Activated naive CD4-positive, alpha-beta T cell treated with anti-CD3 and anti-CD28 coated beads, Interleukin-2, amount 10 ng/mL, durations not matched to agents 7 days and 5 days (primary cell): ENCODE measurements around the gene KCTD7.
"Not testable (repeated sequence)": the region's sequence is repeated elsewhere in the genome, so short reads cannot be mapped to it uniquely, and the experiment has no call there.

Experiments
- CTCF ChIA-PET: fragments of 350-600 bp; sonication (Branson Sonifier 250); formaldehyde crosslinking; loops from one replicate; lab custom pipeline; 2021; ENCODE audit warnings: antibody characterized with exemption; lab: Charles Lee
- DNase-seq: peaks from one replicate; pipeline ENCODE4 v3.0.0-alpha.2; 2020
- H3K27ac Mint-ChIP-seq: one replicate; pipeline ENCODE4 v1.8.0; 2021; ENCODE audit warnings: mild to moderate bottlenecking, moderate library complexity, mixed read lengths
- H3K27me3 Mint-ChIP-seq: one replicate; pipeline ENCODE4 v1.8.0; 2021; ENCODE audit warnings: mild to moderate bottlenecking, mixed read lengths
- H3K36me3 Mint-ChIP-seq: one replicate; pipeline ENCODE4 v1.8.0; 2021; ENCODE audit warnings: mixed read lengths
- H3K4me1 Mint-ChIP-seq: one replicate; pipeline ENCODE4 v1.8.0; 2021; ENCODE audit warnings: mixed read lengths
- H3K4me3 Mint-ChIP-seq: one replicate; pipeline ENCODE4 v1.8.0; 2021; ENCODE audit warnings: mild to moderate bottlenecking, moderate library complexity, mixed read lengths
- H3K9me3 Mint-ChIP-seq: one replicate; pipeline ENCODE4 v1.8.0; 2021; ENCODE audit warnings: mixed read lengths

Gene KCTD7

GRCh38 chr7:66597461-66597860, 31.2 kb upstream of the KCTD7 start:
- DNase-seq: no peak
- Mint-ChIP-seq H3K36me3 (no peaks in the 10 kb centered on the region), H3K27ac (no peak overlapping the region), H3K4me1 (peaks cover 9% of the 10 kb centered on the region), H3K4me3 (no peak overlapping the region), H3K9me3 (no peaks in the 10 kb centered on the region), H3K27me3 (no peaks in the 10 kb centered on the region)
- CTCF ChIA-PET: no interaction called here

- CTCF ChIA-PET: no interaction called here
- no peaks in the 10 kb centered on the region for H3K36me3 Mint-ChIP-seq
- H3K9me3 Mint-ChIP-seq: no peaks in the 10 kb centered on the region
- no peak overlapping the region for H3K4me3 Mint-ChIP-seq
- H3K27me3 Mint-ChIP-seq: no peaks in the 10 kb centered on the region
- H3K4me1 Mint-ChIP-seq: no peaks in the 10 kb centered on the region
- DNase-seq: no peak
- no peak overlapping the region for H3K27ac Mint-ChIP-seq
These were observed 26.5 kb upstream of the KCTD7 start for GRCh38 chr7:66602159-66602558.

- peaks cover 4% of the 10 kb centered on the region for H3K27me3 Mint-ChIP-seq
- no peaks in the 10 kb centered on the region for H3K9me3 Mint-ChIP-seq
- H3K4me1 Mint-ChIP-seq: no peaks in the 10 kb centered on the region
- H3K27ac Mint-ChIP-seq: no peak overlapping the region
- CTCF ChIA-PET: interaction anchor here (0.7 kb wide), 1 partner anchor 178 kb away, joined by 5 read pairs; no protein-coding TSS in a partner anchor
- no peak overlapping the region for H3K4me3 Mint-ChIP-seq
- DNase-seq: no peak
- H3K36me3 Mint-ChIP-seq: no peaks in the 10 kb centered on the region
These were observed 24.5 kb upstream of the KCTD7 start for GRCh38 chr7:66604198-66604597.

- H3K36me3 Mint-ChIP-seq, DNase-seq, H3K4me3 Mint-ChIP-seq, H3K4me1 Mint-ChIP-seq, H3K27me3 Mint-ChIP-seq, H3K27ac Mint-ChIP-seq, H3K9me3 Mint-ChIP-seq, CTCF ChIA-PET: not testable (repeated sequence)
These were observed 22.0 kb upstream of the KCTD7 start for GRCh38 chr7:66606540-66607291.

- Mint-ChIP-seq H3K27ac (no peak overlapping the region), H3K27me3 (peaks cover 4% of the 10 kb centered on the region), H3K9me3 (no peaks in the 10 kb centered on the region), H3K4me1 (no peaks in the 10 kb centered on the region), H3K36me3 (no peaks in the 10 kb centered on the region), H3K4me3 (no peak overlapping the region)
- CTCF ChIA-PET: interaction anchor here (0.6 kb wide), 1 partner anchor 311 kb away, joined by 3 read pairs; no protein-coding TSS in a partner anchor
- no peak for DNase-seq
These were observed 19.5 kb upstream of the KCTD7 start for GRCh38 chr7:66609176-66609575.

- H3K4me3 Mint-ChIP-seq, H3K9me3 Mint-ChIP-seq, H3K27ac Mint-ChIP-seq, CTCF ChIA-PET, H3K4me1 Mint-ChIP-seq, H3K36me3 Mint-ChIP-seq, DNase-seq: not testable (repeated sequence)
- H3K27me3 Mint-ChIP-seq: peaks cover 12% of the 10 kb centered on the region
These were observed 14.1 kb upstream of the KCTD7 start for GRCh38 chr7:66614596-66614995.

GRCh38 chr7:66615699-66616098, 13.0 kb upstream of the KCTD7 start:
- peaks cover 12% of the 10 kb centered on the region for H3K27me3 Mint-ChIP-seq
- CTCF ChIA-PET: interaction anchor here (0.7 kb wide), 1 partner anchor 34 kb away, joined by 4 read pairs; no protein-coding TSS in a partner anchor

GRCh38 chr7:66617295-66617694, 11.4 kb upstream of the KCTD7 start:
- no peaks in the 10 kb centered on the region for H3K36me3 Mint-ChIP-seq
- CTCF ChIA-PET: no interaction called here
- H3K9me3 Mint-ChIP-seq: no peaks in the 10 kb centered on the region
- H3K27me3 Mint-ChIP-seq: peaks cover 18% of the 10 kb centered on the region
- H3K4me3 Mint-ChIP-seq: no peak overlapping the region
- no peaks in the 10 kb centered on the region for H3K4me1 Mint-ChIP-seq
- DNase-seq: no peak
- H3K27ac Mint-ChIP-seq: no peak overlapping the region

More at GRCh38 chr7:66615699-66616098, 13.0 kb upstream of the KCTD7 start:
- no peaks in the 10 kb centered on the region for H3K36me3 Mint-ChIP-seq
- no peak for DNase-seq
- H3K27ac Mint-ChIP-seq: no peak overlapping the region
- no peaks in the 10 kb centered on the region for H3K4me1 Mint-ChIP-seq
- no peaks in the 10 kb centered on the region for H3K9me3 Mint-ChIP-seq
- no peak overlapping the region for H3K4me3 Mint-ChIP-seq

- H3K9me3 Mint-ChIP-seq, H3K4me1 Mint-ChIP-seq, H3K4me3 Mint-ChIP-seq, DNase-seq, CTCF ChIA-PET, H3K27ac Mint-ChIP-seq, H3K36me3 Mint-ChIP-seq: not testable (repeated sequence)
- H3K27me3 Mint-ChIP-seq: peaks cover 34% of the 10 kb centered on the region
These were observed 9.2 kb upstream of the KCTD7 start for GRCh38 chr7:66619341-66619948.

- CTCF ChIA-PET: no interaction called here
- DNase-seq: no peak
- Mint-ChIP-seq H3K9me3 (no peaks in the 10 kb centered on the region), H3K36me3 (peaks cover 8% of the 10 kb centered on the region), H3K4me3 (no peak overlapping the region), H3K4me1 (peaks cover 31% of the 10 kb centered on the region), H3K27me3 (peaks cover 39% of the 10 kb centered on the region), H3K27ac (no peak overlapping the region)
These were observed 2.2 kb upstream of the KCTD7 start for GRCh38 chr7:66626331-66626934.

GRCh38 chr7:66627151-66627681, 1.5 kb upstream of the KCTD7 start:
- CTCF ChIA-PET: no interaction called here
- H3K27ac Mint-ChIP-seq: peak overlapping the region; percentile 81
- H3K36me3 Mint-ChIP-seq: peaks cover 12% of the 10 kb centered on the region
- no peak for DNase-seq
- H3K4me1 Mint-ChIP-seq: peaks cover 39% of the 10 kb centered on the region
- peaks cover 34% of the 10 kb centered on the region for H3K27me3 Mint-ChIP-seq
- no peaks in the 10 kb centered on the region for H3K9me3 Mint-ChIP-seq
- peak overlapping the region; percentile 67 for H3K4me3 Mint-ChIP-seq

GRCh38 chr7:66627881-66628360, 760 bp upstream of the KCTD7 start:
- no peak for DNase-seq
- H3K4me1 Mint-ChIP-seq: peaks cover 45% of the 10 kb centered on the region
- peaks cover 17% of the 10 kb centered on the region for H3K36me3 Mint-ChIP-seq
- CTCF ChIA-PET: no interaction called here
- H3K27me3 Mint-ChIP-seq: peaks cover 31% of the 10 kb centered on the region
- H3K27ac Mint-ChIP-seq: peak overlapping the region; percentile 88
- no peaks in the 10 kb centered on the region for H3K9me3 Mint-ChIP-seq
- peak overlapping the region; percentile 84 for H3K4me3 Mint-ChIP-seq

- Mint-ChIP-seq H3K27me3 (peaks cover 18% of the 10 kb centered on the region), H3K27ac (peak overlapping the region; percentile 69), H3K36me3 (peaks cover 28% of the 10 kb centered on the region), H3K4me1 (peaks cover 53% of the 10 kb centered on the region), H3K4me3 (peak overlapping the region; percentile 84), H3K9me3 (no peaks in the 10 kb centered on the region)
- DNase-seq: no peak
- CTCF ChIA-PET: interaction anchor here (0.5 kb wide), 1 partner anchor 411 kb away, joined by 5 read pairs; no protein-coding TSS in a partner anchor
These were observed 761 bp downstream of the KCTD7 start for GRCh38 chr7:66629222-66630062.
